Suprapubic skin (tissue), 4 donors: ENCODE measurements around the gene BGLAP. TPM values are rescaled to one million over a fixed set of nuclear protein-coding genes. Genes with fewer than 3 reads are reported as not detected.

Source experiments
- DNase-seq, 2 donors: peaks; one replicate each; pipeline ENCODE4 v3.0.0-alpha.2; 2019; ENCODE audit warnings: low spot score in 2 of 2
- H3K27ac ChIP-seq: fragments of 200-600 bp; sonication (generic); one replicate; pipeline ENCODE4 v1.5.1; 2019
- H3K27me3 ChIP-seq: fragments of 200-600 bp; sonication (generic); one replicate; pipeline ENCODE4 v1.5.1; 2019
- H3K36me3 ChIP-seq: fragments of 200-600 bp; sonication (generic); one replicate; pipeline ENCODE4 v1.5.1; 2019
- H3K4me1 ChIP-seq: fragments of 200-600 bp; sonication (generic); one replicate; pipeline ENCODE4 v1.5.1; 2019
- H3K4me3 ChIP-seq: fragments of 200-600 bp; sonication (generic); one replicate; pipeline ENCODE4 v1.5.1; 2019; ENCODE audit warnings: mild to moderate bottlenecking
- H3K9me3 ChIP-seq: fragments of 200-600 bp; sonication (generic); one replicate; pipeline ENCODE4 v1.5.1; 2019
- EP300 ChIP-seq: sonication (generic); formaldehyde crosslinking; IDR thresholded peaks from one replicate; pipeline ENCODE4 v1.6.1; 2017; ENCODE audit warnings: antibody characterized with exemption
- POLR2A ChIP-seq, 2 donors: fragments of 450-650 bp; IDR thresholded peaks; one replicate each; pipeline ENCODE4 v1.6.1; 2017; ENCODE audit warnings: antibody characterized with exemption in 2 of 2, mild to moderate bottlenecking in 2 of 2, moderate library complexity in 2 of 2
- POLR2AphosphoS5 ChIP-seq, 3 donors: sonication (generic); formaldehyde crosslinking; IDR thresholded peaks; one replicate each; pipeline ENCODE4 v1.6.1; 2017; ENCODE audit warnings: antibody characterized with exemption in 3 of 3
- WGBS: methylation state at CpG from one replicate; pipeline ENCODE4 v1.1.5; 2018; 5-methylcytosine and 5-hydroxymethylcytosine counted together
- total RNA-seq, 4 donors: library from RNA; depleted of rRNA; stranded (reverse); fragments of >200 nt; gene quantifications; one replicate each; pipeline ENCODE4 v1.1.0, GENCODE V29; 2016
- TF ChIP-seq, protein P1 (sequence below), 2 donors: fragments of 200-600 bp in 1 of 2; fragments of 450-650 bp in 1 of 2; sonication (generic) in 1 of 2; IDR thresholded peaks; one replicate each; pipeline ENCODE4 v1.5.1; 2016 to 2019; ENCODE audit warnings: antibody characterized with exemption in 2 of 2, mild to moderate bottlenecking in 1 of 2, moderate library complexity in 1 of 2

BGLAP gene
- total RNA-seq, 4 donors from 2014 or later, result 1.2 to 4.4 TPM; not detected in 2

DNA sequence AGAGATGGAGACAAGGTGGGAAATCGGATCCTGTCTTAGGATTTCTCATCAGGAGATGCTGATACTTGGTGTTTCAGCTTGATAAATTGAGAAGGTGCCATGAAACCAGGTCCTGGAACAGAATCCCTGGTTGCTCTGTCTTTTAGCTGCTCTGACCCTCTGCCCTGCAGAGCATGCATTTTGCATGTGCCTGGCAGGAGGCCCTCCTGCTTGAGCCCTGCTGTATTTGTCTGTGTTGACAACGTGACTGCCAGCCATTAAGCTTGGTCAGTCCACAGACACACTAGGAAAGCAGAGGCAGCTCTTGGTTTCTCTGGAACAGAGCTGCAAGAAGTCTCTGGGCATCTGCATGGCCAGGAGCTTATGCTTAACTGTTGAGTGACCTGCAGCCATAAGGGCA, 45.5 kb upstream of the BGLAP start:
- no peak overlapping the region for H3K4me3 ChIP-seq
- H3K4me1 ChIP-seq, result peaks cover 24% of the 10 kb centered on the region
- H3K27me3 ChIP-seq, result no peaks in the 10 kb centered on the region
- peaks cover 15% of the 10 kb centered on the region for H3K36me3 ChIP-seq
- no peak for DNase-seq
- 88% methylated on average over 1 of the region's 2 CpGs for WGBS
- no peak for TF ChIP-seq POLR2AphosphoS5 (IDR thresholded peaks at IDR 0.05)
- TF ChIP-seq POLR2A (IDR thresholded peaks at IDR 0.05), result no peak
- TF ChIP-seq EP300, result no peak
- TF ChIP-seq, protein P1, sequence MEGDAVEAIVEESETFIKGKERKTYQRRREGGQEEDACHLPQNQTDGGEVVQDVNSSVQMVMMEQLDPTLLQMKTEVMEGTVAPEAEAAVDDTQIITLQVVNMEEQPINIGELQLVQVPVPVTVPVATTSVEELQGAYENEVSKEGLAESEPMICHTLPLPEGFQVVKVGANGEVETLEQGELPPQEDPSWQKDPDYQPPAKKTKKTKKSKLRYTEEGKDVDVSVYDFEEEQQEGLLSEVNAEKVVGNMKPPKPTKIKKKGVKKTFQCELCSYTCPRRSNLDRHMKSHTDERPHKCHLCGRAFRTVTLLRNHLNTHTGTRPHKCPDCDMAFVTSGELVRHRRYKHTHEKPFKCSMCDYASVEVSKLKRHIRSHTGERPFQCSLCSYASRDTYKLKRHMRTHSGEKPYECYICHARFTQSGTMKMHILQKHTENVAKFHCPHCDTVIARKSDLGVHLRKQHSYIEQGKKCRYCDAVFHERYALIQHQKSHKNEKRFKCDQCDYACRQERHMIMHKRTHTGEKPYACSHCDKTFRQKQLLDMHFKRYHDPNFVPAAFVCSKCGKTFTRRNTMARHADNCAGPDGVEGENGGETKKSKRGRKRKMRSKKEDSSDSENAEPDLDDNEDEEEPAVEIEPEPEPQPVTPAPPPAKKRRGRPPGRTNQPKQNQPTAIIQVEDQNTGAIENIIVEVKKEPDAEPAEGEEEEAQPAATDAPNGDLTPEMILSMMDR (IDR thresholded peaks at IDR 0.05), result no peak
- H3K9me3 ChIP-seq, result no peaks in the 10 kb centered on the region
- no peak overlapping the region for H3K27ac ChIP-seq

DNA sequence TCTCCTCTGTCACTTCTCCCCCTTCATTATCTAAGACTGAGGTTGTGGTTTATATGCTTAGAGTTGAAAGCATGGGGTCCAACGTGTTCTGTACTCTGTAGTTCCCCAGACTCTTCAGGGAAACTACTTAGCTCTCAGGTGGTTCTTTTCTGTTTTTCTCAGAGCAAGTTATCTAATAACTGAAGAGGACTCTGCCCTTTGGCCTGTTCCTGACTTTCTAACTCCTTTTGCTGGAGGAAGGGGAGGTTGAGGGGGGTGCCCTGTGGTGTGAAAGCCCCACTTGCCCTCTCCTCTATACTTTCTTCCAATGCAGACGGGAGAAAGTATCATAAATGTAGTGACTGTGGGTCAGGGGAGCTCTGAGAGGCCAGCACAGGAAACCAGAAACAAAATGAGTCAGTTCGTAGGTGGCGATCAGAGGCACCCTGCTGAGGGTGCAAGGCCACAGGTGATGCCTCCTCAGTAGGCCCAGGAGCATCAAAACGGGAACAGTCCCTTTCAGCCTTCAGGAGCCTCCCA, 43.1 kb upstream of the BGLAP start:
- TF ChIP-seq POLR2A (IDR thresholded peaks at IDR 0.05), result no peak
- Histone ChIP-seq H3K27me3 (no peaks in the 10 kb centered on the region), H3K4me3 (no peak overlapping the region), H3K9me3 (no peaks in the 10 kb centered on the region), H3K27ac (no peak overlapping the region), H3K4me1 (peaks cover 19% of the 10 kb centered on the region), H3K36me3 (peaks cover 15% of the 10 kb centered on the region)
- WGBS, result 82% methylated on average over 5 of the region's 5 CpGs
- DNase-seq, result no peak

DNA sequence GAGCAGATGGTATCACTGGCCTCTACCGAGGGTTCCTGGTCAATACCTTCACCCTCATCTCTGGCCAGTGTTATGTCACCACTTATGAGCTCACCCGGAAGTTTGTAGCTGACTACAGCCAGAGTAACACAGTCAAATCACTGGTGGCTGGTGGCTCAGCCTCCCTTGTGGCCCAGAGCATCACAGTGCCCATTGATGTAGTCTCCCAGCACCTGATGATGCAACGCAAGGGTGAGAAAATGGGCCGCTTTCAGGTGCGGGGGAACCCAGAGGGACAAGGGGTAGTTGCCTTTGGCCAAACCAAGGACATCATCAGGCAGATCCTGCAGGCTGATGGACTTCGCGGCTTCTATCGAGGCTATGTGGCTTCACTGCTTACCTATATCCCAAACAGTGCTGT, 41.9 kb upstream of the BGLAP start:
- Histone ChIP-seq H3K27me3 (no peaks in the 10 kb centered on the region), H3K36me3 (peaks cover 15% of the 10 kb centered on the region), H3K4me1 (peaks cover 10% of the 10 kb centered on the region), H3K9me3 (no peaks in the 10 kb centered on the region), H3K4me3 (no peak overlapping the region), H3K27ac (no peak overlapping the region)
- TF ChIP-seq EP300 (no peak), POLR2AphosphoS5 (IDR thresholded peaks at IDR 0.05) (no peak), POLR2A (IDR thresholded peaks at IDR 0.05) (no peak)
- TF ChIP-seq, protein P1 (IDR thresholded peaks at IDR 0.05), result no peak
- DNase-seq, result no peak
- 94% methylated on average over 8 of the region's 8 CpGs for WGBS

DNA sequence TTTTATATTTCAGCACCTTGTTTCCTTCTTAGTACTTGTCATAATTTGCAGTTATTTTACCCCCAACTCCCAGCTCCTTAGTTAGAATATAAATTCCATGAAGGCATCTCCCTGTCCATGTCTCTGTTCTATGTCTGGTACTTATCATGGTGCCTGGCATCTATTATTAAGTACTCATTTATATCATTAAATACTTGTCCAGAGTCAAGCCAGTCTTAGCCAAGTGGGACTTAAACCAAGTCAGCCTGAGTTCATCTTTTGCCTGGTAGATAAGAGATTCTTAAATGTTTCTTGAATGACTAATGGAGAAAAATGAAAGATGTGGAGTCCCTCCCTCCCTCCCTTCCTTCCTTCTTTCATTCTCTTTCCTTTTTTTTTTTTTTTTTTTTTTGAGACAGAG, 38.7 kb upstream of the BGLAP start:
- Histone ChIP-seq H3K27ac (no peak overlapping the region), H3K9me3 (no peaks in the 10 kb centered on the region), H3K4me3 (no peak overlapping the region), H3K36me3 (peaks cover 36% of the 10 kb centered on the region), H3K27me3 (no peaks in the 10 kb centered on the region), H3K4me1 (peaks cover 3% of the 10 kb centered on the region)
- DNase-seq, result no peak
- no peak for TF ChIP-seq EP300
- TF ChIP-seq, protein P1 (IDR thresholded peaks at IDR 0.05), result no peak
- TF ChIP-seq POLR2AphosphoS5 (IDR thresholded peaks at IDR 0.05), result no peak
- TF ChIP-seq POLR2A (IDR thresholded peaks at IDR 0.05), result no peak

DNA sequence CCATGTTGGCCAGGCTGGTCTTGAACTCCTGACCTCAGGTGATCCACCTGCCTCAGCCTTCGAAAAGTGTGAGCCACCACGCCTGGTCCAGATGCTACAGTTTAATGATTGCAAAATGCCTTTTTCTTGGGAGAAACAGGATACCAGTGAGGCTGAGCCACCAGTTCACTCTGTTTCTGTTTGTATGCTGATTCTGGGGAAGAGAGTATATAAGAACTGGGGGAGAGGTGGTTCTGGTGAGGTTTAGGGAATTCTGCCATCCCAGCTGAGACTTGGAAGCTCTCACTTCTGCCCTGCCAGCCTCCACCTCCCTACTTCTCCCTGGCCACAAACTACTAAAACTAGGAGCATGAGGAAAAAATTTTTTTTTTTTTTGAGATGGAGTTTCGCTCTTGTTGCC, 37.3 kb upstream of the BGLAP start:
- WGBS, result 88% methylated on average over 3 of the region's 3 CpGs
- Histone ChIP-seq H3K36me3 (peaks cover 41% of the 10 kb centered on the region), H3K4me3 (no peak overlapping the region), H3K27ac (no peak overlapping the region), H3K9me3 (no peaks in the 10 kb centered on the region), H3K4me1 (peaks cover 3% of the 10 kb centered on the region), H3K27me3 (no peaks in the 10 kb centered on the region)
- no peak for TF ChIP-seq POLR2A (IDR thresholded peaks at IDR 0.05)
- TF ChIP-seq, protein P1 (IDR thresholded peaks at IDR 0.05), result no peak
- no peak for TF ChIP-seq POLR2AphosphoS5 (IDR thresholded peaks at IDR 0.05)
- no peak for TF ChIP-seq EP300
- no peak for DNase-seq

DNA sequence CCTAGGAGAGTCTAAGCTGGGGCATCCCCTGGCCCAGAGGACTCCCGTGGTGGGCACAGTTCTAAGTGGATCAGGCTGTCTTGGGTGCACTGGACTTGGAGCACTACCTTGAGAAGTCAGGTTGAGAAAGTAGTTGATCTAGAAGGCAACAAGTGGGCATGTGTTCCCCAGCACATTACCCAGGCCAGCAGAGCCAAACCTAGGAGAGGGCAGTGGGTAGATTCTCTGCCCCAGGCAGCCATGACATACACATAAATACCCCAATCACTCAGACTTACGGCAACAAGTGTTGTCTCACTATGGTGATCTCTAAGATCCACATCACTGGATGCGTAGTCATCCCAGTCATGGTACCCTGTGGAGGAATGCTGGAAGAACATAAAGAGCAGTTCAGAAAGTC, 30.7 kb upstream of the BGLAP start:
- H3K4me1 ChIP-seq, result peaks cover 24% of the 10 kb centered on the region
- 94% methylated on average over 2 of the region's 3 CpGs for WGBS

More for the DNA sequence above, 30.7 kb upstream of the BGLAP start:
- H3K36me3 ChIP-seq, result peaks cover 42% of the 10 kb centered on the region
- H3K27me3 ChIP-seq, result no peaks in the 10 kb centered on the region
- TF ChIP-seq POLR2AphosphoS5 (IDR thresholded peaks at IDR 0.05), result no peak
- TF ChIP-seq POLR2A (IDR thresholded peaks at IDR 0.05), result no peak
- TF ChIP-seq, protein P1 (IDR thresholded peaks at IDR 0.05), result no peak
- no peak for TF ChIP-seq EP300
- no peak overlapping the region for H3K4me3 ChIP-seq
- no peak overlapping the region for H3K27ac ChIP-seq
- H3K9me3 ChIP-seq, result no peaks in the 10 kb centered on the region
- no peak for DNase-seq
